Fibroblast of villous mesenchyme (primary cell): ENCODE results near the gene SAFB. TPM values are rescaled to one million over a fixed set of nuclear protein-coding genes. Genes with fewer than 3 reads are reported as not detected.

ENCODE experiments used
- DNase-seq: peaks from one replicate; pipeline ENCODE4 v3.0.0-alpha.2; 2010; ENCODE audit warnings: low read depth
- H3K4me3 ChIP-seq: 2 replicates; pipeline ENCODE4 v1.5.1; 2011; ENCODE audit warnings: low read depth, mild to moderate bottlenecking, low read length
- total RNA-seq: library from RNA; depleted of rRNA; stranded (reverse); fragments of >200 nt; gene quantifications from 2 replicates; pipeline ENCODE4 v1.2.3, GENCODE V29; 2012
- TF ChIP-seq, protein P1 (sequence below): IDR thresholded peaks from 2 replicates; pipeline ENCODE4 v1.5.1; 2012; ENCODE audit warnings: low read depth, mild to moderate bottlenecking, low read length; ENCODE audit not compliant: insufficient read depth

The SAFB gene
- total RNA-seq, 1 donor, result 40.6 TPM

DNA sequence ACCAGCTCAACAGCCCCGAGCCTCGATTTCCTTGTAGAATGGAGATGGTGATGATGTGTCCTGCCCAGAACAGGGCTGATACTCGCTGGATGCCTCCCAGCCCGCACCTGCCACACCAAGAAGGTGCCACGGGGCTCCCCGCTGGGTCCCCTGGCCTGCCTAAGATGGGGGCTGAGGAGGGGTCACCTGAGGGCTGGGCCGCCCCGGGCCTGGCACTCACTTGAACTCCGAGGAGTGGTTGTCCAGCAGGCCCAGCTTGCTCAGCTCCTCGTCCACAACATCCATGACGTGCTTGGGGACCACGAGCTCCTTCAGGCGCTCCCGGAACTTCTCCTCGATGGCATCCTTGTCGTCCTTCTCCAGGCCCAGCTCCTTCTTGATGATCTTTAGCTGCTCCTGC is 82.7 kb downstream of the SAFB start:
- no peak for DNase-seq
- no peak overlapping the region for H3K4me3 ChIP-seq
- TF ChIP-seq, protein P1, sequence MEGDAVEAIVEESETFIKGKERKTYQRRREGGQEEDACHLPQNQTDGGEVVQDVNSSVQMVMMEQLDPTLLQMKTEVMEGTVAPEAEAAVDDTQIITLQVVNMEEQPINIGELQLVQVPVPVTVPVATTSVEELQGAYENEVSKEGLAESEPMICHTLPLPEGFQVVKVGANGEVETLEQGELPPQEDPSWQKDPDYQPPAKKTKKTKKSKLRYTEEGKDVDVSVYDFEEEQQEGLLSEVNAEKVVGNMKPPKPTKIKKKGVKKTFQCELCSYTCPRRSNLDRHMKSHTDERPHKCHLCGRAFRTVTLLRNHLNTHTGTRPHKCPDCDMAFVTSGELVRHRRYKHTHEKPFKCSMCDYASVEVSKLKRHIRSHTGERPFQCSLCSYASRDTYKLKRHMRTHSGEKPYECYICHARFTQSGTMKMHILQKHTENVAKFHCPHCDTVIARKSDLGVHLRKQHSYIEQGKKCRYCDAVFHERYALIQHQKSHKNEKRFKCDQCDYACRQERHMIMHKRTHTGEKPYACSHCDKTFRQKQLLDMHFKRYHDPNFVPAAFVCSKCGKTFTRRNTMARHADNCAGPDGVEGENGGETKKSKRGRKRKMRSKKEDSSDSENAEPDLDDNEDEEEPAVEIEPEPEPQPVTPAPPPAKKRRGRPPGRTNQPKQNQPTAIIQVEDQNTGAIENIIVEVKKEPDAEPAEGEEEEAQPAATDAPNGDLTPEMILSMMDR, result no peak

DNA sequence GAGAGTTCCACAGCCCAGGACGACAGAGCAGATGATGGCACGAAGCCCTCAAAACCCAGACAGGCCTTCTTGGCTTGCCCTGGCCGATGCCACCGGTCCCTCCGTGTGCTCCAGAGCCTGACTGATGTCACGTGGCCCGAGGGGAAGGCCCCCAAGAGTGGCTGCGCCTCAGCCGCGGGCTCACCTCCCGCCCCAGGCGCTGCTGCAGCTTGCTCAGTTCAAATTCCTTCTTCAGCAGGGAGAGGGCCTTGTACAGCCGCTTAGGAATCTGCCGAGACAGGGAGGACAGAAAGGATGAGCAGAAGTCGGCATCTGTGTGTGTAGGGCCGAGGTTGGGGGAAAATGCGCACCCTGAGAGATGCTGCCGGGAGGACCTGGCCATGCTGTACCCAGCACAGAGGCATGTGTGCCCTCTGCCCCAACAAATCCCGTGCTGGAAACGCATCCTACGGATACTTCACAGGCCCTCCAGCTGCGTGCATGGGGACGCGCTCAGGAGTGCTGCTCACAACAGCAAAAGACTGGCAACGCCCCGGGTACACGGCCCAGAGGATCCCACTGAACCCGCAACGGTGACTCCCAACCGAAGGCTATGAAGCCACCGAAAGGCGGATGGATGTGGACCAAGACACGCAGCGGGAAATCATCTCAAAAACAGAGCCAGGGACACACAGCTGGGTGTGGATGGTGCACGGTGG is 84.1 kb downstream of the SAFB start:
- no peak overlapping the region for H3K4me3 ChIP-seq
- TF ChIP-seq, protein P1, result no peak
- no peak for DNase-seq

DNA sequence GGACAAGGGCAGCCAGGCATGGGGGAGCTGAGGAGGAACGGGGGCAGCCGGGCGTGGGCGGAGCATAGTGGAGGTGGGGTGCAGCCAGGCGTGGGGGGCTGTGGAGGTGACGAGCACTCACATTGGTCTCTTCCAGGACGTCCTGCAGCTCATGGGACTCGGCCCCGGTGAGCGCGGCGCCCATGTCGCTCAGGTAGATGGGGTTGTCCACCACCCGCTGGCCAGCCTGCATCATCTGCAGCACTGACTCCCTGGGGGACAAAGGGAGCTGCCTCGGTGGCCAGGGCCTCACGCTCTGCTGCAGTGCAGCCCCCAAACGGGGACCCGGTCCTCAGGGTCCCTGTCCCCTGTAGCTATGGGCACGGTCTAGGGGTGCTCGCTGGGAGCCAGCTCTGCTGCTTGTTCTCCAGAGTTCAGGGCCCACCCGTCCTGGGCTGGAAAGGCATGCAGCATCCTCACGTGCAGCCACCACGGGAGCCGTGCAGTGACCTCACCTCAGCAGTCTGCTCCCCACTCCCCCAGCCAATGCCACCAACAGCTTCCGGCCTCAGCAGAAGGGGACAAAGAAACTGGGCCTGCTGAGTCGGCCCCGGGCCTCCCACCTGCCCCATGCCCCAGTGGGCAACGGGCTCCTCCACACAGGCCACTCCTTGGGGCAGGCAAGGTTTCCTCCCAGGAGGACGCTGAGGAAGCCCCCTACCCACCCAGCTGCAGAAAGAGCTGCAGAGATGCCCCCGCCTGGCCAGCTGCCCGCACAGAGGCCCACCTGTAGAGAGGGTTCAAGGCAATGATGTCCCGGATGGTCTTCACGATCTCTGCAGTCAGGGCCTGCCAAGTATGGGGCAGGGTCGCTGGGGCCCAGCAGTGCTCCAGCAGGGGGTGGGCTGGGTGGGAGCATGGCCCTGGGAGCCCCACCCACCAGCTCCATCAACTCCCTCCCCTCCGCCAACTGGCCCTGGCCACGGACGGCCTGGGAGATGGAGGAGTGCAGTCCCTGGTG is 85.0 kb downstream of the SAFB start:
- DNase-seq, result no peak
- H3K4me3 ChIP-seq, result no peak overlapping the region
- TF ChIP-seq, protein P1, result no peak

DNA sequence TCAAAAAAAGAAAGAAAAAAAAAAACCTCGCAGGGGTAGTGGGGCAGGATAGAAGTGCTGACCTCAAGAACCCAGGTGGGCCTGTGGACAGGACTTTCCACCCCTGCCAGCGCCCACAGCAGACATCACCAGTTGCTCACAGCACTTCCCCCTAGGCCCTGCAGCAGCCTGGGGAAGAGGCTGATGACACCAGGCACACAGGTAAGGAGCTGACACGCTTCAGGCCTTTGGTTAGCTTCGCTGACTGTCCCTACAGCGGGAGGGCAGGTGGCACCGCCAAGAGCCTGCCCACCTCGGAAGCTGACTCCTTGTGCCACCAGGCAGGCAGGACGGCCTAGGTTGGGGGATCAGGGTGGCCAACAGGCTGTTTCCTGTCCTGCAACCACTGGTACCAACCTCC is 88.1 kb downstream of the SAFB start:
- H3K4me3 ChIP-seq, result no peak overlapping the region
- no peak for DNase-seq
- TF ChIP-seq, protein P1, result no peak

DNA sequence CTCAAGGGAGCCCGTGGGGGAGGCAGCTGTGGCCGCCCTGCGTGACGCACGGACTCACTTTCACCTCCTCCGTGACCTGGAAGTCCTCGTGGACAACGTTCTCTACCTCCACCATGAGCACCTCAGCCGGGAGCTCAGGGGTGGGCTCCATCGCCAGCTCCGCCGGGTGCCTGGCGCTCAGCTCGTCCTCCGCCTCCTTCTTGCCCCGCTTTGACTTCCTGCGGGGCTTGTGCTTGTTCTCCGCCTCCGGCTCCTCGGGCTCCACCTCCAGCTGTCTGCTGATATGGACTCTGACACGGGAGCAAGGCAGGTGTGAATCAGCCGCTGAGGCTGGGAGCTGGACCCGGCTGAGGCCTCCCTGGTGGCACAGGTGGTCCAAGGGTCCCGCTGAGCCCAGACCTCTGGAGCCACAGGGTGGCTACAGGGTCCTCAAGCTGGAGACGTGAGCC is 88.9 kb downstream of the SAFB start:
- DNase-seq, result no peak
- H3K4me3 ChIP-seq, result no peak overlapping the region
- TF ChIP-seq, protein P1, result no peak

DNA sequence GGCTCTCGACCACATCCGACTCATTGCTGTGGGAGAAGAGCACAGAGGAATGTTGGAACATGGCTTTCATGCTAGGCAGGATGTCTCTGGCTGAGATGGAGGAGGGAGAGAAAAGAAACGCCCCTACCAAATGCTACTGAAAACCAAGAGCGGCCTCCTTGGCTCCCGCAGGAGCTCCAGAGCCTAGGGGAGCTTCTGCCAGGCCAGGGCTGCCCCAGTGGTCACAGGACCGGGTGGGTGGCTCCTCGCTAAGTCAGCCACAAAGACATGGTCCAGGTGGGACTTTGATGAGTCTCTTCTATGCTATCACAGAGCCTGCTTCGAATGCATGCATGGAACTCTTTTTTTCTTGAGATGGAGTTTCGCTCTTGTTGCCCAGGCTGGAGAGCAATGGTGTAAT is 90.3 kb downstream of the SAFB start:
- H3K4me3 ChIP-seq, result no peak overlapping the region
- no peak for DNase-seq
- TF ChIP-seq, protein P1, result no peak
